AG04450 (cell line): Measurements from ENCODE around the gene MEGF6. TPM values are rescaled to one million over a fixed set of nuclear protein-coding genes. Genes with fewer than 3 reads are reported as not detected.

ENCODE experiments used
- CTCF ChIA-PET: fragments of 300-600, 350-600 bp; formaldehyde crosslinking; extraction: SDS; loops from one replicate; lab custom pipeline; 2022; ENCODE audit warnings: antibody characterized with exemption, inconsistent platforms; lab: Charles Lee
- POLR2A ChIA-PET: fragments of 350-600 bp; formaldehyde crosslinking; extraction: SDS; loops from one replicate; lab custom pipeline; 2021; ENCODE audit warnings: antibody characterized with exemption, inconsistent platforms; lab: Yijun Ruan, JAX
- DNase-seq: peaks from one replicate; pipeline ENCODE4 v3.0.0-alpha.2; 2011; ENCODE audit warnings: low read depth, low spot score
- H3K27ac ChIP-seq: one replicate; pipeline ENCODE4 v1.5.1; 2012; ENCODE audit warnings: low read depth, low read length, control low read depth
- H3K27me3 ChIP-seq: one replicate; pipeline ENCODE4 v1.6.0; 2012; ENCODE audit warnings: low read length; ENCODE audit not compliant: control insufficient read depth, insufficient read depth
- H3K4me3 ChIP-seq: 2 replicates; pipeline ENCODE4 v1.5.1; 2011; ENCODE audit warnings: mild to moderate bottlenecking, low read depth, low read length, control low read depth
- H3K9me3 ChIP-seq: 2 replicates; pipeline ENCODE4 v1.5.1; 2012; ENCODE audit warnings: low read length; ENCODE audit not compliant: control insufficient read depth, insufficient read depth
- polyA plus RNA-seq: library from polyadenylated mRNA; depleted of rRNA; stranded (reverse); fragments of >200 nt; gene quantifications from 2 replicates; pipeline ENCODE4 v1.2.3, GENCODE V29; 2011
- TF ChIP-seq, protein P1 (sequence below): IDR thresholded peaks from 2 replicates; pipeline ENCODE4 v1.5.1; 2011; ENCODE audit warnings: low read depth, low read length, control low read depth, inconsistent platforms

MEGF6 gene
- polyA plus RNA-seq, 1 experiment: 0.45 TPM

DNA sequence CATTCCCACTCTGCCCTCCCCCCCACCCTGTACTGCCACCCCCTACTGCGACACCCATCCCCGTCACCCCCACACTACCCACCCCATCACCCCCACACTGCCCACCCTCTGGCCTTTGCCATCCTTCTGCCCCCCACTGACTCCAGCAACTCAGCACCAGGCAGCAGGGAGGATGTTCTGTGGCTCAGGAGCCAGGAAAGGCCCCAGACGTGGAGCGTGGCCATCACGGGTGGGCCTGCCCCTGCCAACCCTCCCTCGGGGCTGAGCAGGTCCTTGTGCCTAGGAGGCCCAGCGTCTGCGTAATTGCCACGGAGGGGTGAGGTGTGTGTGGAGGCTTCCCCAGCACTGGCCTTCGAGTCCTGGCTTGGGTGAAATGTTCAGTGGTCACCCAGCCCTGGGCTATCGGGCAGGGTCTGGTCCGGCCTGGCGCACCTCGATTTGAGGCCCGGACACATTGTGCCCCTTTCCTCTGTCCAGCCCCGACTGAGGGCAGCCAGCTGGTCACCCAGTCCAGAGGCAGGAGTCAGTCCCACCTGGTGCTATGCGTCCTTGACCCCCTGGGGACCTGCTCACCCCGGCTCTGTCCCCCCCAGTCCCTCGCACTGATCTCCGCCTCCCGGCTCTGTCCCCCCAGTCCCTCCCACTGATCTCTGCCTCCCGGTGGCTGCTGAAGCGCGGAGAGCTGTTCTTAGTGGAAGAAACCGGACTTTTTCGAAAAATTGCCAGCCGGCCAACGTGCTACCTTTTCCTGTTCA lies 133.9 kb downstream of the MEGF6 start:
- Histone ChIP-seq H3K4me3 (no peak overlapping the region), H3K27ac (no peak overlapping the region), H3K27me3 (peaks cover 3% of the 10 kb centered on the region), H3K9me3 (no peaks in the 10 kb centered on the region; the same call in 1 of the 2 replicates)
- TF ChIP-seq, protein P1, sequence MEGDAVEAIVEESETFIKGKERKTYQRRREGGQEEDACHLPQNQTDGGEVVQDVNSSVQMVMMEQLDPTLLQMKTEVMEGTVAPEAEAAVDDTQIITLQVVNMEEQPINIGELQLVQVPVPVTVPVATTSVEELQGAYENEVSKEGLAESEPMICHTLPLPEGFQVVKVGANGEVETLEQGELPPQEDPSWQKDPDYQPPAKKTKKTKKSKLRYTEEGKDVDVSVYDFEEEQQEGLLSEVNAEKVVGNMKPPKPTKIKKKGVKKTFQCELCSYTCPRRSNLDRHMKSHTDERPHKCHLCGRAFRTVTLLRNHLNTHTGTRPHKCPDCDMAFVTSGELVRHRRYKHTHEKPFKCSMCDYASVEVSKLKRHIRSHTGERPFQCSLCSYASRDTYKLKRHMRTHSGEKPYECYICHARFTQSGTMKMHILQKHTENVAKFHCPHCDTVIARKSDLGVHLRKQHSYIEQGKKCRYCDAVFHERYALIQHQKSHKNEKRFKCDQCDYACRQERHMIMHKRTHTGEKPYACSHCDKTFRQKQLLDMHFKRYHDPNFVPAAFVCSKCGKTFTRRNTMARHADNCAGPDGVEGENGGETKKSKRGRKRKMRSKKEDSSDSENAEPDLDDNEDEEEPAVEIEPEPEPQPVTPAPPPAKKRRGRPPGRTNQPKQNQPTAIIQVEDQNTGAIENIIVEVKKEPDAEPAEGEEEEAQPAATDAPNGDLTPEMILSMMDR: no peak
- ChIA-PET POLR2A (no interaction called here), CTCF (interaction anchor here (1.7 kb wide), 1 partner anchor 13 kb away, joined by 8 read pairs; no protein-coding TSS in a partner anchor)
- no peak for DNase-seq

DNA sequence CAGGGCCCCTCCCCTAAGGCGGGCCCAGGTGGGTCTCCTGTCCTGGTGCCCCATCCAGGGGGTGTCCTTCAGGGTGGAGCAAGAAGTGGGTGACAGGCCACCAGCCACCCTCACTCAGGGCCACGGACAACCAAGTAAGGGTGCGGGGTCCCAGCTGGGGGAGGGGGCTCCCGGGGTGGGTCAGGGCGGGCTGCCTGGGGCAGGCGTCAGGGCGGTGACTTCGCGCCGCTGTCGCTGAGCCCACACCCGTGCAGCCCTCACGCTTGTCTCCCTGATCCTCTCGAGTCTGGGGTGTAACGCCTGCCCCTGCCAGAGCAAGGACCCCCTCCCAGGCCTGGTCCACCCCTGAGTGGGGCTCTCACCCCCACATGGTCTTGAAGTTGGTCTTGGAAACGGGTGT lies 134.6 kb downstream of the MEGF6 start:
- peaks cover 3% of the 10 kb centered on the region for H3K27me3 ChIP-seq
- ChIA-PET POLR2A (no interaction called here), CTCF (interaction anchor here (0.6 kb wide), 1 partner anchor 24 kb away, joined by 6 read pairs; no protein-coding TSS in a partner anchor)
- TF ChIP-seq, protein P1: no peak
- no peak for DNase-seq
- H3K27ac ChIP-seq: no peak overlapping the region
- no peak overlapping the region for H3K4me3 ChIP-seq
- H3K9me3 ChIP-seq: no peaks in the 10 kb centered on the region; the same call in 1 of the 2 replicates

DNA sequence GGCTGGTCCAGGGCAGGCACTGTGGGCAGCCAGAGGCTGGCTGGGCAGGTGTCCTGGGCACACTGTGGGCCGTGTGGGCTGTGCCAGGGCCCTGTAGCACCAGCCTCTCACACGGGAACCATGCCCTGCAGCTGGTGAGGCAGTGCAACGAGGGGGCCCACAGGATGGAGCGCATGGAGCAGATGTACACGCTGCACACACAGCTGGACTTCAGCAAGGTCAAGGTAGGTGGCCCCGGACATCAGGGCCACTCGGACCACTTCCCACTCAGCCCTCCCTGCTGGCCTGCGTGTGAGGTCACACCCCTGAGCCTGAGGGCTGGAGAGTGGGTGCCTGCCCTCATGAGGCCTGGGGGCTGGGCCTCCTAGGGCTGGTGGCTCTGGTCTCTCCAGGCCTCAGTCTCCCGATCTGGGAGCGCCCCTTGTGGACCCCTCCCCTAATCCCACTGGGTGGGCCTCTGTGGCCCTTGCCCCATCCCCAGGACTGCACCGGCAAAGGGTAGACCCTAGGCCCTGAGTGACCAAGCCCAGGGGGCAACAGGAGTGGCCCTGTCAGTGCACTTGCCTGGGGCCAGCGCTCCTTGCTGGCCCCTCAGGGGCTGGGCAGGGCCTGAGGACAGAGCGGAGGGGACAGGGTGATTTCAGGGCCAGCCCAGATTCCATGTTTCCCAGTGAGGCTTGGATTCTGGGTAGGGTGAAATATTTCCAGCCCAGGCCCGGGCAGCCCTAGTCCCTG lies 135.3 kb downstream of the MEGF6 start:
- TF ChIP-seq, protein P1: no peak
- ChIA-PET CTCF (interaction anchor here (0.6 kb wide), 1 partner anchor 23 kb away, joined by 6 read pairs; no protein-coding TSS in a partner anchor), POLR2A (no interaction called here)
- H3K4me3 ChIP-seq: no peak overlapping the region
- H3K27me3 ChIP-seq: peaks cover 3% of the 10 kb centered on the region
- H3K27ac ChIP-seq: no peak overlapping the region
- no peaks in the 10 kb centered on the region; the same call in 1 of the 2 replicates for H3K9me3 ChIP-seq
- no peak for DNase-seq

DNA sequence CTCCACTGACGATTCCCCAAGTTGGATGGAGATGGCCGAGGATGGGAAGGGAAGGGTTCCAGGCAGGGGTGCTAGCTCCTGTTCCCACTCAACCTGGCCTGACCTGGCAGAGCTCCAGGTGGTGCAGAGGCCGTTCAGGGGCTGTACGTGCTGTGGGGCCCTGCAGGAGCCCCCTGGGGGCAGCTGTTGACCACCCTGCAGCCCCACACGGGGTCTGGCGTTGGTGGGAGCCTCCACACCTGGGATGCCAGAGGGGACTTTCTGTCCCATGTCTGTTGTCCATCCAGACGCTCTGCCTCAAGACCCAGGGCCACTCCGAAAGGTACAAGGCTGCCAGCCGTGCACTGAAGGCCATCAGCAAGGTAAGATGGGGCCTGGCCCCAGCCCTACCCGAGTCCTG lies 136.9 kb downstream of the MEGF6 start:
- ChIA-PET CTCF (no interaction called here), POLR2A (no interaction called here)
- Histone ChIP-seq H3K27ac (no peak overlapping the region), H3K27me3 (peaks cover 3% of the 10 kb centered on the region), H3K4me3 (no peak overlapping the region), H3K9me3 (no peaks in the 10 kb centered on the region; the same call in 1 of the 2 replicates)
- TF ChIP-seq, protein P1: no peak
- DNase-seq: no peak

DNA sequence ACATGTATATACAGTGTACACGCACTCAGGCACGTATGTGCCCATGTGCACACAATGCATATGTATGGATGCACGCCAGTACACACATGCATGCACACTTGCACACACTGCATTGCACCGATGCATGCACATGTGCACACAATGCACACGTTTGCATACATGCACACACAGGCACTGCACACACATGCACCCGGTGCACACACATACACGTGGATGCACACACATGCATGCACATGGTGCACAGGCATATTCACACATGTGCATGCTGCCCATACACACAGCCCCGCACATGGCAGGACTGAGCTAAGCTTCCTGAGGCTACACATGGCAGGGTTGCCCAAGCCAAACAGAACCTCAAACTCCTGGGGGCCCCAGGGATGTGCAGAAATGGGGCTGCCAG lies 137.3 kb downstream of the MEGF6 start:
- ChIA-PET CTCF (interaction anchor here (0.6 kb wide), 1 partner anchor 11 kb away, joined by 9 read pairs; no protein-coding TSS in a partner anchor), POLR2A (no interaction called here)

More for the DNA sequence above, 137.3 kb downstream of the MEGF6 start:
- TF ChIP-seq, protein P1: no peak
- Histone ChIP-seq H3K27ac (no peak overlapping the region), H3K9me3 (no peaks in the 10 kb centered on the region; the same call in 1 of the 2 replicates), H3K27me3 (peaks cover 3% of the 10 kb centered on the region), H3K4me3 (no peak overlapping the region)
- no peak for DNase-seq
